Measurements from ENCODE around the gene DAP. TPM values are rescaled to one million over a fixed set of nuclear protein-coding genes. Genes with fewer than 3 reads are reported as not detected.

The DAP gene
- total and polyA plus RNA-seq, 10 of the 15 experiments (the other 5 are each of a cell fraction or from before 2014, with no cell fraction given): 12.9 to 130 (median 49.9) TPM

- TF ChIP-seq PBX3 (IDR thresholded peaks at IDR 0.05; ENCODE audit: insufficient replicate concordance, low read depth, low read length) (no peak), HCFC1 (IDR thresholded peaks at IDR 0.05; ENCODE audit: low read length) (no peak), SP1 (IDR thresholded peaks at IDR 0.05; ENCODE audit: low read depth, low read length) (no peak), EGR1 (IDR thresholded peaks at IDR 0.05; ENCODE audit: borderline replicate concordance in 1 of 2, low read depth in 2 of 2, low read length in 2 of 2) (no peak)
Measured at GRCh38 chr5:10733426-10733825, 27.6 kb downstream of the DAP start (continued).

GRCh38 chr5:10731913-10732312 lies 29.1 kb downstream of the DAP start:
- RAD21 ChIA-PET (ENCODE audit: unreplicated experiment): interaction anchor here (0.8 to 0.9 kb wide), 2 partner anchors 35 to 36 kb away, joined by 3 to 4 read pairs; no protein-coding TSS in a partner anchor
- ATAC-seq (no peak), FAIRE-seq (no peak), DNase-seq (ENCODE audit: low read depth, low spot score) (no peak)
- H3K79me2 ChIP-seq (ENCODE audit: control insufficient read depth, insufficient read depth, low read length): peaks cover 6% of the 10 kb centered on the region
- H3K9me3 ChIP-seq (replicated peaks; ENCODE audit: control insufficient read depth, insufficient read depth, low read length): no peaks in the 10 kb centered on the region
- H3K36me3 ChIP-seq (ENCODE audit: control insufficient read depth in 2 of 2, insufficient read depth in 2 of 2, low read length in 1 of 2): peaks cover 7 to 8% of the 10 kb centered on the region in 2 experiments
- H3K4me1 ChIP-seq (ENCODE audit: control insufficient read depth, insufficient read depth, low read length): peaks cover 22% of the 10 kb centered on the region
- no peaks in the 10 kb centered on the region for H3K27me3 ChIP-seq (replicated peaks in 1 of 2; ENCODE audit: control insufficient read depth in 2 of 2, insufficient read depth in 2 of 2, low read length in 1 of 2)
- H3K27ac ChIP-seq (ENCODE audit: control insufficient read depth, insufficient read depth): no peak overlapping the region
- H3K4me3 ChIP-seq: no peak overlapping the region
- no peak for TF ChIP-seq USF2 (IDR thresholded peaks at IDR 0.05; ENCODE audit: borderline replicate concordance, low read depth, low read length)
- no TSS peak for BruUV-seq (replicated peaks)
- intact Hi-C loops (cut with micrococcal nuclease; ENCODE audit: unreplicated experiment) (loop anchor here (2.0 kb wide), 1 partner anchor 29 kb away; the partner anchor contains the start of gene DAP), in situ Hi-C loops (cut with MboI) (no loop called here)
- no peak overlapping the region for H2AFZ ChIP-seq (ENCODE audit: control insufficient read depth, low read depth, low read length)
- SMC1A ChIA-PET (ENCODE audit: uncharacterized antibody, unreplicated experiment): interaction anchor here (1.3 to 1.5 kb wide), 3 partner anchors 9 to 30 kb away, joined by 3 to 4 read pairs (median 4); no protein-coding TSS in a partner anchor
- no peak overlapping the region for H3K9ac ChIP-seq (ENCODE audit: control insufficient read depth, insufficient read depth, low read length)
- WGBS (ENCODE audit: insufficient coverage, insufficient replicate concordance, low lambda C conversion rate, missing lambda C conversion rate): 100% methylated on average over 1 of the region's 1 CpG
- H4K20me1 ChIP-seq (ENCODE audit: control insufficient read depth, insufficient read depth): no peaks in the 10 kb centered on the region
- CTCF ChIA-PET: no interaction called here
- H3K4me2 ChIP-seq (ENCODE audit: control insufficient read depth, insufficient read depth): no peak overlapping the region
- POLR2A ChIA-PET: no interaction called here

Data from GM12878 (cell line).